IMR-90 (cell line): Measurements from ENCODE around the gene OR1Q1. TPM values are rescaled to one million over a fixed set of nuclear protein-coding genes. Genes with fewer than 3 reads are reported as not detected.

Experiments used
- ATAC-seq: fragments of 200-7000 bp; cut with Tn5 transposase; 2 replicates; pipeline ENCODE4 v1.9.1; 2020; ENCODE audit warnings: low read depth, mild to moderate bottlenecking, moderate library complexity
- BruUV-seq: library from RNA; stranded (reverse); fragments of 400-500 nt; replicated peaks from 2 replicates; lab custom pipeline; 2021; lab: Mats Ljungman, UMichigan
- CTCF ChIA-PET: fragments of 300-600 bp; formaldehyde crosslinking; extraction: SDS; loops from one replicate; lab custom pipeline; 2021; ENCODE audit warnings: antibody characterized with exemption; lab: Yijun Ruan, JAX
- POLR2A ChIA-PET: fragments of 300-600 bp; sonication (Branson Sonifier 250); formaldehyde crosslinking; loops from one replicate; lab custom pipeline; 2022; ENCODE audit warnings: antibody characterized with exemption; ENCODE audit not compliant: unreplicated experiment; lab: Charles Lee
- DNase-seq: peaks from one replicate; pipeline ENCODE4 v3.0.0; 2013
- H2AFZ ChIP-seq: replicated peaks from 2 replicates; pipeline ENCODE3; 2013; ENCODE audit warnings: low read length, mild to moderate bottlenecking; ENCODE audit not compliant: poor library complexity
- H2AK5ac ChIP-seq: 2 replicates; pipeline ENCODE4 v1.6.1; 2013; ENCODE audit warnings: low read depth, low read length, inconsistent platforms
- H2AK9ac ChIP-seq: replicated peaks from 2 replicates; pipeline ENCODE3; 2013; ENCODE audit warnings: mild to moderate bottlenecking, low read depth, low read length, moderate library complexity; ENCODE audit not compliant: poor library complexity
- H2BK120ac ChIP-seq: 2 replicates; pipeline ENCODE4 v1.6.1; 2013; ENCODE audit warnings: low read depth, low read length, inconsistent platforms
- H2BK15ac ChIP-seq: 3 replicates; pipeline ENCODE4 v1.6.1; 2013; ENCODE audit warnings: low read depth, low read length, inconsistent platforms
- H2BK20ac ChIP-seq: 2 replicates; pipeline ENCODE4 v1.6.1; 2013; ENCODE audit warnings: low read depth, mild to moderate bottlenecking, inconsistent platforms, low read length, moderate library complexity
- H2BK5ac ChIP-seq: 2 replicates; pipeline ENCODE4 v1.6.1; 2013; ENCODE audit warnings: mild to moderate bottlenecking, low read depth, low read length, inconsistent platforms; ENCODE audit not compliant: poor library complexity, severe bottlenecking
- H3K14ac ChIP-seq: replicated peaks from 2 replicates; pipeline ENCODE4 v1.6.1; 2013; ENCODE audit warnings: low read depth, low read length, inconsistent platforms
- H3K18ac ChIP-seq: 2 replicates; pipeline ENCODE4 v1.6.1; 2013; ENCODE audit warnings: low read depth, low read length, control low read depth
- H3K23ac ChIP-seq: 2 replicates; pipeline ENCODE4 v1.6.1; 2013; ENCODE audit warnings: low read depth, low read length, inconsistent platforms
- H3K27ac ChIP-seq: 2 replicates; pipeline ENCODE4 v1.5.1; 2013; ENCODE audit warnings: mild to moderate bottlenecking, control low read depth, low read length; ENCODE audit not compliant: insufficient read depth
- H3K27me3 ChIP-seq: 2 replicates; pipeline ENCODE4 v1.6.1; 2013; ENCODE audit warnings: low read length; ENCODE audit not compliant: control insufficient read depth, insufficient read depth
- H3K36me3 ChIP-seq: 2 replicates; pipeline ENCODE4 v1.6.1; 2013; ENCODE audit warnings: low read length, mixed read lengths; ENCODE audit not compliant: control insufficient read depth, insufficient read depth
- H3K4ac ChIP-seq: 2 replicates; pipeline ENCODE4 v1.6.1; 2013; ENCODE audit warnings: low read depth, low read length, inconsistent platforms
- H3K4me1 ChIP-seq: 2 replicates; pipeline ENCODE4 v1.6.1; 2013; ENCODE audit warnings: low read length, mixed read lengths; ENCODE audit not compliant: control insufficient read depth, insufficient read depth
- H3K4me2 ChIP-seq: 2 replicates; pipeline ENCODE4 v1.6.1; 2013; ENCODE audit warnings: low read depth, mild to moderate bottlenecking, control low read depth, low read length, moderate library complexity
- H3K4me3 ChIP-seq: 2 replicates; pipeline ENCODE4 v1.5.1; 2013; ENCODE audit warnings: low read depth, mild to moderate bottlenecking, control low read depth, low read length, moderate library complexity; ENCODE audit not compliant: insufficient read depth
- H3K56ac ChIP-seq: 2 replicates; pipeline ENCODE4 v1.6.1; 2013; ENCODE audit warnings: low read length, inconsistent platforms; ENCODE audit not compliant: insufficient read depth; ENCODE audit errors: extremely low read depth
- H3K79me1 ChIP-seq, 2 experiments: 2 replicates each; pipeline ENCODE4 v1.6.1; 2013; ENCODE audit warnings: low read length in 2 of 2, inconsistent platforms in 1 of 2, low read depth in 1 of 2
- H3K9ac ChIP-seq: 2 replicates; pipeline ENCODE4 v1.6.1; 2013; ENCODE audit warnings: low read depth, low read length, control low read depth
- H3K9me1 ChIP-seq: 2 replicates; pipeline ENCODE4 v1.6.1; 2013; ENCODE audit warnings: low read length, inconsistent platforms; ENCODE audit not compliant: insufficient read depth
- H3K9me3 ChIP-seq: 2 replicates; pipeline ENCODE4 v1.6.1; 2013; ENCODE audit warnings: low read length; ENCODE audit not compliant: control insufficient read depth, insufficient read depth
- H4K20me1 ChIP-seq: 2 replicates; pipeline ENCODE4 v1.6.1; 2013; ENCODE audit warnings: low read length, inconsistent platforms; ENCODE audit not compliant: insufficient read depth
- H4K5ac ChIP-seq: 2 replicates; pipeline ENCODE4 v1.6.1; 2013; ENCODE audit warnings: mild to moderate bottlenecking, low read depth, low read length, control low read depth
- H4K8ac ChIP-seq, 2 experiments: 2 replicates each; pipeline ENCODE4 v1.6.1; 2013; ENCODE audit warnings: low read depth in 2 of 2, low read length in 2 of 2, control low read depth in 1 of 2, inconsistent platforms in 1 of 2
- H4K91ac ChIP-seq: 2 replicates; pipeline ENCODE4 v1.6.1; 2013; ENCODE audit warnings: low read depth, low read length, inconsistent platforms; ENCODE audit not compliant: insufficient read depth
- BHLHE40 ChIP-seq: fragments of 150-350 bp; IDR thresholded peaks from 2 replicates; pipeline ENCODE4 v1.6.1; 2016; ENCODE audit warnings: mild to moderate bottlenecking, low read depth, low read length
- FOS ChIP-seq: fragments of 150-350 bp; IDR thresholded peaks from 2 replicates; pipeline ENCODE4 v1.6.1; 2016; ENCODE audit warnings: low read depth, low read length
- MAFK ChIP-seq: IDR thresholded peaks from 2 replicates; pipeline ENCODE4 v1.6.1; 2012; ENCODE audit warnings: low read depth, low read length, improper control_type of control experiment
- MAZ ChIP-seq: IDR thresholded peaks from 2 replicates; pipeline ENCODE4 v1.6.1; 2012; ENCODE audit warnings: low read depth, mild to moderate bottlenecking, low read length, improper control_type of control experiment, moderate library complexity, borderline replicate concordance
- MXI1 ChIP-seq: IDR thresholded peaks from 2 replicates; pipeline ENCODE4 v1.6.1; 2012; ENCODE audit warnings: low read depth, mild to moderate bottlenecking, low read length, moderate library complexity, borderline replicate concordance
- NFE2L2 ChIP-seq: fragments of 150-350 bp; IDR thresholded peaks from 2 replicates; pipeline ENCODE4 v1.6.1; 2016; ENCODE audit warnings: low read depth, mild to moderate bottlenecking, low read length
- POLR2A ChIP-seq: IDR thresholded peaks from 2 replicates; pipeline ENCODE4 v1.6.1; 2012; ENCODE audit warnings: mild to moderate bottlenecking, low read depth, low read length
- RAD21 ChIP-seq: IDR thresholded peaks from 2 replicates; pipeline ENCODE4 v1.6.1; 2012; ENCODE audit warnings: low read length, improper control_type of control experiment
- SMC3 ChIP-seq: fragments of 150-350 bp; IDR thresholded peaks from 2 replicates; pipeline ENCODE4 v1.6.1; 2016; ENCODE audit warnings: low read depth, mild to moderate bottlenecking, antibody characterized with exemption, low read length, moderate library complexity
- WGBS, 2 experiments: methylation state at CpG; one replicate each; pipeline versions ENCODE4 v1.1.5 to v1.1.7; 2013; ENCODE audit warnings: missing lambda C conversion rate in 2 of 2; ENCODE audit not compliant: insufficient read length in 1 of 2; ENCODE audit errors: extremely low coverage in 2 of 2; 5-methylcytosine and 5-hydroxymethylcytosine counted together
- dilution Hi-C: fragments of 300-500 bp; cut with HindIII; formaldehyde crosslinking; loops from one replicate; pipeline ENCODE4 v1.14.3; 2018; ENCODE audit warnings: low sequenced_read_pairs; ENCODE audit not compliant: unreplicated experiment
- in situ Hi-C: fragments of 300-500 bp; cut with MboI; formaldehyde crosslinking; loops from 3 replicates; pipeline ENCODE4 v1.14.3; 2019; ENCODE audit warnings: low sequenced_read_pairs, inconsistent platforms, mixed read lengths
- intact Hi-C: fragments of 100-400 bp; cut with micrococcal nuclease; formaldehyde crosslinking; loops from 2 replicates; pipeline ENCODE4 v1.10.0; 2022
- polyA plus RNA-seq, 3 experiments: library from polyadenylated mRNA; depleted of rRNA; stranded (reverse); fragments of >200 nt; gene quantifications; 2 replicates each; pipeline ENCODE4 v1.2.3, GENCODE V29; 2012; ENCODE audit warnings: low replicate concordance in 1 of 3
- total RNA-seq: library from RNA; depleted of rRNA; stranded (reverse); fragments of >200 nt; gene quantifications from 2 replicates; pipeline ENCODE4 v1.2.3, GENCODE V29; 2012
- TF ChIP-seq, protein P1 (sequence below): fragments of 150-350 bp; IDR thresholded peaks from 2 replicates; pipeline ENCODE4 v1.6.1; 2016; ENCODE audit warnings: low read depth, mild to moderate bottlenecking, low read length, moderate library complexity, borderline replicate concordance
- TF ChIP-seq, protein P2 (sequence below): conservative IDR thresholded peaks from 2 replicates; pipeline ENCODE4 v1.5.1; 2012; ENCODE audit warnings: mild to moderate bottlenecking, low read depth, low read length, improper control_type of control experiment

Gene OR1Q1
- total and polyA plus RNA-seq, 2 of the 4 experiments (the other 2 are of a cell fraction): not detected

DNA sequence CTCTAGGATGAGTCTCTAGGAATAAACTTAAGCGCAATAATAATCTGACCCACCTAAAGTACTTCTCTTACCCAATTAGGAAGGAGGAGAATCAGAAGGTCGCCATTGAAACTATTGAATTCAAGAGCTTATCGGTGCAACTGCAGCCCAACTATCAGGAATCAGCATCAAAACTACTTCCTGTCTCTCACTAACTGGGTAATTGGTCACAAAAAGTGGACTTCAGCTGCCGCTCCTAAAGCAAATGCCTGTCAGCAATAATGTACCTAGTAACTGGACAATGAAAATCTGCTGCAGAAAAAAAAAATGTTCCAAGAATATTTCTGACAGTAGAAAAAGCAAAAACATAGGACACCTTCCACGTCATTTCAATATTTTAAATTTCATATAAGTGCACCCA lies 34.7 kb upstream of the OR1Q1 start:
- in situ Hi-C loops: no loop called here
- CTCF ChIA-PET: no interaction called here

More for the DNA sequence above, 34.7 kb upstream of the OR1Q1 start:
- dilution Hi-C loops: no loop called here
- no peak overlapping the region for H3K4ac ChIP-seq
- no peak overlapping the region for H3K18ac ChIP-seq
- TF ChIP-seq NFE2L2 (no peak), SMC3 (no peak), MXI1 (no peak), RAD21 (no peak), BHLHE40 (no peak), MAZ (no peak), FOS (no peak), MAFK (no peak), POLR2A (no peak)
- TF ChIP-seq, protein P1, sequence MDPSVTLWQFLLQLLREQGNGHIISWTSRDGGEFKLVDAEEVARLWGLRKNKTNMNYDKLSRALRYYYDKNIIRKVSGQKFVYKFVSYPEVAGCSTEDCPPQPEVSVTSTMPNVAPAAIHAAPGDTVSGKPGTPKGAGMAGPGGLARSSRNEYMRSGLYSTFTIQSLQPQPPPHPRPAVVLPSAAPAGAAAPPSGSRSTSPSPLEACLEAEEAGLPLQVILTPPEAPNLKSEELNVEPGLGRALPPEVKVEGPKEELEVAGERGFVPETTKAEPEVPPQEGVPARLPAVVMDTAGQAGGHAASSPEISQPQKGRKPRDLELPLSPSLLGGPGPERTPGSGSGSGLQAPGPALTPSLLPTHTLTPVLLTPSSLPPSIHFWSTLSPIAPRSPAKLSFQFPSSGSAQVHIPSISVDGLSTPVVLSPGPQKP: no peak
- TF ChIP-seq, protein P2, sequence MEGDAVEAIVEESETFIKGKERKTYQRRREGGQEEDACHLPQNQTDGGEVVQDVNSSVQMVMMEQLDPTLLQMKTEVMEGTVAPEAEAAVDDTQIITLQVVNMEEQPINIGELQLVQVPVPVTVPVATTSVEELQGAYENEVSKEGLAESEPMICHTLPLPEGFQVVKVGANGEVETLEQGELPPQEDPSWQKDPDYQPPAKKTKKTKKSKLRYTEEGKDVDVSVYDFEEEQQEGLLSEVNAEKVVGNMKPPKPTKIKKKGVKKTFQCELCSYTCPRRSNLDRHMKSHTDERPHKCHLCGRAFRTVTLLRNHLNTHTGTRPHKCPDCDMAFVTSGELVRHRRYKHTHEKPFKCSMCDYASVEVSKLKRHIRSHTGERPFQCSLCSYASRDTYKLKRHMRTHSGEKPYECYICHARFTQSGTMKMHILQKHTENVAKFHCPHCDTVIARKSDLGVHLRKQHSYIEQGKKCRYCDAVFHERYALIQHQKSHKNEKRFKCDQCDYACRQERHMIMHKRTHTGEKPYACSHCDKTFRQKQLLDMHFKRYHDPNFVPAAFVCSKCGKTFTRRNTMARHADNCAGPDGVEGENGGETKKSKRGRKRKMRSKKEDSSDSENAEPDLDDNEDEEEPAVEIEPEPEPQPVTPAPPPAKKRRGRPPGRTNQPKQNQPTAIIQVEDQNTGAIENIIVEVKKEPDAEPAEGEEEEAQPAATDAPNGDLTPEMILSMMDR: no peak
- H3K4me2 ChIP-seq: no peak overlapping the region
- ATAC-seq (no peak; the same call in 1 of the 2 replicates), DNase-seq (no peak)
- no CpG with 5 or more reads among the region's 5 CpGs for WGBS, 2 experiments
- no peak overlapping the region for H2BK20ac ChIP-seq
- H3K27ac ChIP-seq: no peak overlapping the region
- H3K36me3 ChIP-seq: no peaks in the 10 kb centered on the region
- no peak overlapping the region for H3K4me3 ChIP-seq
- no peak overlapping the region for H2BK15ac ChIP-seq
- H2BK5ac ChIP-seq: no peak overlapping the region
- H2AFZ ChIP-seq: no peak overlapping the region
- H3K79me1 ChIP-seq: no peaks in the 10 kb centered on the region
- no TSS peak for BruUV-seq
- no peaks in the 10 kb centered on the region for H4K20me1 ChIP-seq
- no peak overlapping the region for H4K5ac ChIP-seq
- H4K8ac ChIP-seq: no peak overlapping the region
- no peak overlapping the region for H3K56ac ChIP-seq
- intact Hi-C loops: no loop called here
- no peak overlapping the region for H3K9ac ChIP-seq
- POLR2A ChIA-PET: no interaction called here
- no peak overlapping the region for H2AK5ac ChIP-seq
- no peak overlapping the region for H3K14ac ChIP-seq
- H3K9me1 ChIP-seq: no peaks in the 10 kb centered on the region
- H3K27me3 ChIP-seq: no peaks in the 10 kb centered on the region
- H3K9me3 ChIP-seq: no peaks in the 10 kb centered on the region
- H2BK120ac ChIP-seq: no peak overlapping the region
- H2AK9ac ChIP-seq: no peak overlapping the region
- no peak overlapping the region for H4K91ac ChIP-seq
- no peak overlapping the region for H3K23ac ChIP-seq
- H3K4me1 ChIP-seq: no peaks in the 10 kb centered on the region
